GM18520 (cell line): Measurements from ENCODE around the gene DHDH.

Source experiments
- ATAC-seq: cut with Tn5 transposase; IDR thresholded peaks from one replicate; pipeline ENCODE4 v1.9.1; 2021; ENCODE audit not compliant: unreplicated experiment

DHDH gene

GRCh38 chr19:48990400-48990799 is 56.9 kb downstream of the DHDH start:
- ATAC-seq, result no peak

- ATAC-seq, result no peak
These were observed 57.6 kb downstream of the DHDH start for GRCh38 chr19:48991011-48991609.

GRCh38 chr19:48991873-48992580 is 58.5 kb downstream of the DHDH start:
- no peak for ATAC-seq

GRCh38 chr19:48992581-48993174 is 59.2 kb downstream of the DHDH start:
- ATAC-seq, result no peak

- peak; percentile 85 for ATAC-seq
These were observed 59.9 kb downstream of the DHDH start, which contains the start of the genes GYS1 and RUVBL2 for GRCh38 chr19:48993175-48994034. GYS1 (minus strand) TSS chr19:48993309; CDS start chr19:48993112, 197 bp downstream. RUVBL2 (plus strand) TSS chr19:48993887; CDS start chr19:48993912, 25 bp downstream.

- no peak for ATAC-seq
These were observed 60.5 kb downstream of the DHDH start for GRCh38 chr19:48994035-48994386.
